Tibial artery (tissue), 4 donors: Measurements from ENCODE around the gene AKAP8L.
A peak's percentile ranks its signal among the peaks of the same experiment; 100 is the strongest.
"Not testable (repeated sequence)": the region's sequence is repeated elsewhere in the genome, so short reads cannot be mapped to it uniquely, and the experiment has no call there.

ENCODE experiments used
- DNase-seq, 2 donors: peaks; one replicate each; pipeline ENCODE4 v3.0.0-alpha.2; 2019
- H3K27ac ChIP-seq, 2 donors: fragments of 200-600 bp; sonication (generic) in 1 of 2; 1 replicate in 1 of 2; 2 replicates in 1 of 2; pipeline ENCODE4 v1.5.1; 2018 to 2019; ENCODE audit warnings: mild to moderate bottlenecking in 1 of 2
- H3K27me3 ChIP-seq, 2 donors: fragments of 200-600 bp; sonication (generic) in 1 of 2; one replicate each; pipeline versions ENCODE4 v1.5.1 to v1.6.0; 2016 to 2019
- H3K36me3 ChIP-seq, 3 donors: fragments of 200-600 bp; sonication (generic) in 2 of 3; one replicate each; pipeline ENCODE4 v1.5.1; 2016 to 2019; ENCODE audit warnings: mild to moderate bottlenecking in 2 of 3
- H3K4me1 ChIP-seq, 4 donors: fragments of 200-600 bp; sonication (generic) in 2 of 4; 1 replicate in 3 of 4; 2 replicates in 1 of 4; pipeline ENCODE4 v1.5.1; 2016 to 2019
- H3K4me3 ChIP-seq, 2 donors: fragments of 200-600 bp; sonication (generic) in 1 of 2; 1 replicate in 1 of 2; 2 replicates in 1 of 2; pipeline ENCODE4 v1.5.1; 2018 to 2019; ENCODE audit warnings: mild to moderate bottlenecking in 2 of 2
- H3K9me3 ChIP-seq, 3 donors: fragments of 200-600 bp; sonication (generic) in 1 of 3; one replicate each; pipeline ENCODE4 v1.5.1; 2016 to 2019
- CTCF ChIP-seq, 2 experiments: fragments of 200-600 bp in 1 of 2; fragments of 450-650 bp in 1 of 2; IDR thresholded peaks; one replicate each; pipeline ENCODE4 v1.5.1; 2017 to 2019; ENCODE audit warnings: antibody characterized with exemption in 2 of 2, mild to moderate bottlenecking in 1 of 2, moderate library complexity in 1 of 2
- intact Hi-C: fragments of 100-400 bp; cut with DNase I; formaldehyde crosslinking; loops from one replicate; pipeline ENCODE4 v1.15.0; 2023; ENCODE audit warnings: low total_unique reads

AKAP8L gene

GRCh38 chr19:15421136-15421695, 2.4 kb upstream of the AKAP8L start:
- Histone ChIP-seq H3K36me3 (peaks cover 36 to 40% (median 38%) of the 10 kb centered on the region in 3 donors), H3K27ac (no peak overlapping the region), H3K9me3 (no peaks in the 10 kb centered on the region), H3K4me1 (peaks cover 0 to 30% (median 23%) of the 10 kb centered on the region in 4 donors), H3K27me3 (no peaks in the 10 kb centered on the region), H3K4me3 (no peak overlapping the region)
- no peak for DNase-seq
- TF ChIP-seq CTCF (IDR thresholded peaks at IDR 0.05), result no peak
- intact Hi-C loops, result no loop called here

GRCh38 chr19:15419413-15420025, 731 bp upstream of the AKAP8L start:
- Histone ChIP-seq H3K36me3 (peaks cover 23 to 25% (median 24%) of the 10 kb centered on the region in 3 donors), H3K4me3 (peak overlapping the region; percentile 92 to 97), H3K27me3 (no peaks in the 10 kb centered on the region), H3K27ac (peak overlapping the region; percentile 74 to 87), H3K9me3 (no peaks in the 10 kb centered on the region), H3K4me1 (peaks cover 0 to 42% (median 29%) of the 10 kb centered on the region in 4 donors)
- no peak for TF ChIP-seq CTCF (IDR thresholded peaks at IDR 0.05)
- intact Hi-C loops, result no loop called here
- no peak for DNase-seq

GRCh38 chr19:15418231-15418578, 583 bp downstream of the AKAP8L start:
- peaks cover 10 to 12% (median 11%) of the 10 kb centered on the region in 3 donors for H3K36me3 ChIP-seq
- TF ChIP-seq CTCF (IDR thresholded peaks at IDR 0.05), result no peak
- H3K4me3 ChIP-seq, result peak overlapping the region; percentile 92 to 97
- no peaks in the 10 kb centered on the region for H3K27me3 ChIP-seq
- peaks cover 0 to 55% (median 35%) of the 10 kb centered on the region in 4 donors for H3K4me1 ChIP-seq
- H3K27ac ChIP-seq, result peak overlapping the region; percentile 87 to 97
- H3K9me3 ChIP-seq, result no peaks in the 10 kb centered on the region
- intact Hi-C loops, result no loop called here
- no peak for DNase-seq

- intact Hi-C loops, result no loop called here
- H3K27ac ChIP-seq, result peak overlapping the region; percentile 87 to 97
- no peaks in the 10 kb centered on the region for H3K27me3 ChIP-seq
- no peaks in the 10 kb centered on the region for H3K9me3 ChIP-seq
- peak in 1 of 2 donors; percentile 65 for DNase-seq
- H3K4me1 ChIP-seq, result peaks cover 0 to 60% (median 40%) of the 10 kb centered on the region in 4 donors
- H3K4me3 ChIP-seq, result peak overlapping the region; percentile 92 to 97
- H3K36me3 ChIP-seq, result peaks cover 4 to 7% (median 5%) of the 10 kb centered on the region in 3 donors
- TF ChIP-seq CTCF (IDR thresholded peaks at IDR 0.05), result no peak
Observed at GRCh38 chr19:15417699-15418098, 1.1 kb downstream of the AKAP8L start.

GRCh38 chr19:15412832-15413231, 6.0 kb downstream of the AKAP8L start:
- Histone ChIP-seq H3K9me3 (no peaks in the 10 kb centered on the region), H3K4me1 (peaks cover 0 to 98% (median 52%) of the 10 kb centered on the region in 4 donors), H3K27ac (peak overlapping the region; percentile 8 to 51), H3K4me3 (no peak overlapping the region), H3K27me3 (no peaks in the 10 kb centered on the region), H3K36me3 (peaks cover 0 to 17% (median 11%) of the 10 kb centered on the region in 3 donors)
- DNase-seq, result peak in 1 of 2 donors; percentile 21
- intact Hi-C loops, result no loop called here
- no peak for TF ChIP-seq CTCF (IDR thresholded peaks at IDR 0.05)

GRCh38 chr19:15411351-15411750, 7.4 kb downstream of the AKAP8L start:
- intact Hi-C loops, H3K27me3 ChIP-seq, H3K4me3 ChIP-seq, H3K9me3 ChIP-seq: not testable (repeated sequence)
- peak in 1 of 2 donors; percentile 44 for DNase-seq
- H3K36me3 ChIP-seq, result peaks cover 0 to 18% (median 11%) of the 10 kb centered on the region in 3 donors
- peaks cover 0 to 92% (median 42%) of the 10 kb centered on the region in 4 donors for H3K4me1 ChIP-seq
- peak overlapping the region in 1 of 2 donors; percentile 51 for H3K27ac ChIP-seq
